Osteocyte (in vitro differentiated cells): Measurements from ENCODE around the gene ST8SIA6. TPM values are rescaled to one million over a fixed set of nuclear protein-coding genes. Genes with fewer than 3 reads are reported as not detected.

Experiments used
- DNase-seq: peaks from one replicate; pipeline ENCODE4 v3.0.0; 2021; ENCODE audit warnings: mixed read lengths; ENCODE audit not compliant: unreplicated experiment; ENCODE audit errors: extremely low spot score
- H3K27ac Mint-ChIP-seq: one replicate; pipeline ENCODE4 v1.8.0; 2021; ENCODE audit warnings: mild to moderate bottlenecking, mixed read lengths; ENCODE audit not compliant: unreplicated experiment
- H3K27me3 Mint-ChIP-seq: one replicate; pipeline ENCODE4 v1.8.0; 2021; ENCODE audit warnings: mixed read lengths; ENCODE audit not compliant: unreplicated experiment
- H3K36me3 Mint-ChIP-seq: one replicate; pipeline ENCODE4 v1.8.0; 2021; ENCODE audit warnings: mixed read lengths; ENCODE audit not compliant: unreplicated experiment
- H3K4me1 Mint-ChIP-seq: one replicate; pipeline ENCODE4 v1.8.0; 2021; ENCODE audit warnings: mixed read lengths; ENCODE audit not compliant: unreplicated experiment
- H3K4me3 Mint-ChIP-seq: one replicate; pipeline ENCODE4 v1.8.0; 2021; ENCODE audit warnings: mild to moderate bottlenecking, moderate library complexity, mixed read lengths; ENCODE audit not compliant: unreplicated experiment
- H3K9me3 Mint-ChIP-seq: one replicate; pipeline ENCODE4 v1.8.0; 2021; ENCODE audit warnings: mixed read lengths; ENCODE audit not compliant: unreplicated experiment
- CTCF ChIP-seq: fragments of 200-600 bp; sonication (generic); IDR thresholded peaks from 2 replicates; pipeline ENCODE4 v1.5.0; 2021; ENCODE audit warnings: antibody characterized with exemption, mild to moderate bottlenecking, moderate library complexity
- total RNA-seq: library from RNA; stranded (reverse); gene quantifications from 2 replicates; pipeline ENCODE4 v1.2.1, GENCODE V29; 2021

Gene ST8SIA6
- total RNA-seq, 1 donor from 2014 or later, result not detected

DNA sequence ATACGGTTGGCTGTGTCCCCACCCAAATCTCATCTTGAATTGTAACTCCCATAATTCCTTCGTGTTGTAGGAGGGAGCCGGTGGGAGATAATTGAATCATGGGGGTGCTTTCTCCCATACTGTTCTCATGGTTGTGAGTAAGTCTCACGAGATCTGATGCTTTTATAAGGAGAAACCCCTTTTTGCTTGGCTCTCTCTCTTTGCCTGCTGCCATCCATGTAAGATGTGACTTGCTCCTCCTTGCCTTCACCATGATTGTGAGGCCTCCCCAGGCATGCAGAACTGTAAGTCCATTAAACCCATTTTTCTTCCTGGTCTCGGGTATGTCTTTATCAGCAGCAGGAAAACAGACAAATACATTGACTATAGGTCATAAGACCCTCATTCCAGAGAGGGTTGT is 15.9 kb upstream of the ST8SIA6 start:
- Mint-ChIP-seq H3K4me1 (peaks cover 7% of the 10 kb centered on the region), H3K9me3 (no peaks in the 10 kb centered on the region), H3K4me3 (no peak overlapping the region), H3K27ac (no peak overlapping the region), H3K36me3 (no peaks in the 10 kb centered on the region), H3K27me3 (peaks cover 20% of the 10 kb centered on the region)
- no peak for TF ChIP-seq CTCF
- DNase-seq, result no peak

DNA sequence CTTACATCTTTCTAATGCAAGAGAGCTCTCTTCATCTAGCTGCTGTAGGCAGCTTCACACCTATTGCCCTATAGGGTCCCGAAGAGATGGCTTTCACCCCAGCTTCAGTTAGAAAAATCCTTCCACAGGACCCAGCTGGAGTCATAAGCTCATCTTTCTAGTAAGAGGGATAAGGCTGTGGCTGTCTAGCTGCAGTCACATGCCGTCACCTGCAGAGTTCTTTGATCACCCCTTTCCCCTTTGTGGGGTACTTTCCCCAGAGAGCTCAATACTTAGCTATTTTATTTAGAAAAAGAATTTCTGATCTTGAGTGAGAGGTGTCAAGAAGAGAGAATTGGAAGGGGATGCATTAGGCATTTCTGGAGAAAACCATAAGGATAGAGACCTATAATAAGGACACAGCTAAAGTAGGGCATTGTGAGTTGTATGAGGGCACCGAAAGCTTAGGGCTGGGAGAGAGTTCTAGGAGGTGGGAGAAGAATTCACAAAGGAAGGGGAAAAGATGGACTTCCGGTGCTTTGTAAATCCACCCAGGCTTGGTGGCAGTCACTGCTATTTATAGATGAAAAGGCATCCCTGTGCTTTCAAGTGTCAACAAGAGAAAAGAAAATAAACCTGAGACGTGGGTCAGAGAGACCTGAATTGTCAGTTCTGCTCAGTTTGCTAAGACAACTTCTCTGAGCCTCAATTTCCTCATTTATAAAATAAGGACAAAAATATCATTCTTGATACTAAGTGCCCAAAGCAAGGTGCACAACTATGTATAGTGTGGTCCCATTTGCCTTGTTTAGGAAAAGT is 11.1 kb upstream of the ST8SIA6 start:
- TF ChIP-seq CTCF, result no peak
- H3K4me3 Mint-ChIP-seq, result no peak overlapping the region

GRCh38 chr10:17464545-17464944 is 10.2 kb upstream of the ST8SIA6 start:
- Mint-ChIP-seq H3K27me3 (peaks cover 16% of the 10 kb centered on the region), H3K27ac (no peak overlapping the region), H3K4me1 (peaks cover 6% of the 10 kb centered on the region), H3K36me3 (no peaks in the 10 kb centered on the region), H3K4me3 (no peak overlapping the region), H3K9me3 (no peaks in the 10 kb centered on the region)
- DNase-seq, result no peak
- TF ChIP-seq CTCF, result no peak

More for the DNA sequence above, 11.1 kb upstream of the ST8SIA6 start:
- H3K4me1 Mint-ChIP-seq, result peaks cover 5% of the 10 kb centered on the region
- DNase-seq, result no peak
- no peaks in the 10 kb centered on the region for H3K9me3 Mint-ChIP-seq
- no peaks in the 10 kb centered on the region for H3K36me3 Mint-ChIP-seq
- H3K27ac Mint-ChIP-seq, result no peak overlapping the region
- peaks cover 16% of the 10 kb centered on the region for H3K27me3 Mint-ChIP-seq

DNA sequence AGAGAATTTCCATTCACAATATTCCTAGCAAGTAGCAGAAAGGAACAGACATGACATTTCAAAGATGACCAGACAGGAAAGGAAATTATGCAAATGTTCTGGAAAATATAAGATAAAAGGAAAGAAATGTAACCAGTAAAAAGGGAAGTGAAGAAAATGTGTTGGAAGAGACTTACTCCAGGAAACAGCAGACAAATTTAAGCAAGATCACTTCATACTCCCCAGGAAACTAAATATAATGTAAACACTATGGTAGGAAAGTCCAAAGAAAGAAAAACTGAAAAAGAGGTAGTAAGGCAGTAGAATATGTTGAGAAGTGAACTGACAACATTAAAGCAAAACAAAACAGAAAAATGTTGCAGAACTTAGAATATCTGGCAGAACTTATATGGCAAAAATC is 6.4 kb upstream of the ST8SIA6 start:
- no peaks in the 10 kb centered on the region for H3K9me3 Mint-ChIP-seq
- no peak overlapping the region for H3K27ac Mint-ChIP-seq
- H3K36me3 Mint-ChIP-seq, result peaks cover 4% of the 10 kb centered on the region
- H3K4me3 Mint-ChIP-seq, result no peak overlapping the region
- no peak for TF ChIP-seq CTCF
- H3K4me1 Mint-ChIP-seq, result peaks cover 6% of the 10 kb centered on the region
- H3K27me3 Mint-ChIP-seq, result peaks cover 13% of the 10 kb centered on the region
- DNase-seq, result no peak

GRCh38 chr10:17457083-17457482 is 2.7 kb upstream of the ST8SIA6 start:
- Mint-ChIP-seq H3K4me1 (peaks cover 20% of the 10 kb centered on the region), H3K27ac (no peak overlapping the region), H3K4me3 (no peak overlapping the region), H3K36me3 (peaks cover 4% of the 10 kb centered on the region), H3K9me3 (no peaks in the 10 kb centered on the region), H3K27me3 (peaks cover 4% of the 10 kb centered on the region)
- DNase-seq, result no peak
- no peak for TF ChIP-seq CTCF
